GM12892 (cell line): Measurements from ENCODE around the gene LCN15.

ENCODE experiments used
- POLR2A ChIP-seq: IDR thresholded peaks from 2 replicates; pipeline ENCODE4 v1.6.1; 2011; ENCODE audit warnings: low read depth, low read length, control low read depth
- POLR2AphosphoS5 ChIP-seq: IDR thresholded peaks from 2 replicates; pipeline ENCODE4 v1.6.1; 2011; ENCODE audit warnings: low read depth, low read length, control low read depth
- TAF1 ChIP-seq: IDR thresholded peaks from 2 replicates; pipeline ENCODE4 v1.6.1; 2011; ENCODE audit warnings: low read depth, mild to moderate bottlenecking, control low read depth, low read length, borderline replicate concordance

DNA sequence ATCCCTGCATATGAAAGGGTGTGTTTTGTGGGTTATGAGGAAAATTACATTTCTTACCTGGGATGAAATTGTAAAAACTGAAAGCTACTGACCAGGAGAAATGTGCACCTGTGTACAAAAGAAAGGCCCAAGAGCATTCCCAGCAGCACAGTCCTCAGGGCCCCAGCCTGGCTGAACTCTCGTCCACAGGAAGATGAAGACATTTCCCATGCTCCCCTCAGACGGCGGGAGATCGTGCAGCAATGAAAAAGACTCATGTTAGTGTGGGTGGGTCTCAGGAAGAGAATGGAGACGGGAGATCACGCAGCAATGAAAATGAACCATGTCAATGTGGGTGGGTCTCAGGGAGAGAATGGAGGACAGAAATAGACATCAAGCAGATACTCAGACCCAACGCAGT is 12.6 kb upstream of the LCN15 start:
- TF ChIP-seq POLR2A, result no peak
- no peak for TF ChIP-seq POLR2AphosphoS5
- no peak for TF ChIP-seq TAF1
